GM12872 (cell line): ENCODE data around the gene LMNTD1.

Source experiments
- CTCF ChIP-seq: IDR thresholded peaks from 3 replicates; pipeline ENCODE4 v1.5.1; 2011; ENCODE audit warnings: low read depth, mild to moderate bottlenecking, low read length, moderate library complexity; ENCODE audit not compliant: insufficient read depth

LMNTD1 gene

GRCh38 chr12:25570418-25570817 is 17.3 kb upstream of the LMNTD1 start:
- no peak for TF ChIP-seq CTCF

DNA sequence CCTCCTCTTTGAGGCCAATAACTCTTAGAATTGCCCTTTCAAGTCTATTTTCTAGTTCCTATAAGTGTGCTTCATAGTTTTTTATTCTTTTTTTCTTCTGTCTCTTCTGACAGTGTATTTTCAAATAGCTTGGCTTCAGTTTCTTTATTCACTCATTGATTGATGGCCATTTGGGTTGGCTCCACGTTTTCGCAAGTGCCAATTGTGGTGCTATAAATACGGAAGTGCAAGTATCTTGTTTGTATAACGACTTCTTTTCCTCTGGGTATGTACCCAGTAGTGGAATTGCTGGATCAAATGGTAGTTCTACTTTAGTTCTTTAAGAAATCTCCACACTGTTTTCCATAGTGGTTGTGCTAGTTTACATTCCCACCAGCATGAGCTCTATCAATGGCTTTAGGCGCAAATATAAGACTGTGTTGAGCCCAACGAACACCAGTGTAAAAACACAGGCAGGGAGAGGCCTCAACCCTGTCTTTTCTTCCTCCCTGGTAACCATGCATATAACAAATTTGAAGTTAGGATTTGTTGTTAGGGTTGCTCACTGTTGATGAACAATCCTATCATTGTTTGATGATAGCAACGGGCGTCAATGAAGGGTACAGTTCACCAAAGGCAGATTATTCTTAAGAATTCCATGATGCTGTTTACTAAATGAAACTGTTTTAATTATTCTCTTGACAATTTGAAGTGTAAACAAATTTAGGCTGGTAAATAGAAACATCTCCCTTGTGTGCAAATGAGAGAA is 13.3 kb upstream of the LMNTD1 start:
- no peak for TF ChIP-seq CTCF

- no peak for TF ChIP-seq CTCF
Measured at GRCh38 chr12:25558586-25558985, 5.5 kb upstream of the LMNTD1 start.

DNA sequence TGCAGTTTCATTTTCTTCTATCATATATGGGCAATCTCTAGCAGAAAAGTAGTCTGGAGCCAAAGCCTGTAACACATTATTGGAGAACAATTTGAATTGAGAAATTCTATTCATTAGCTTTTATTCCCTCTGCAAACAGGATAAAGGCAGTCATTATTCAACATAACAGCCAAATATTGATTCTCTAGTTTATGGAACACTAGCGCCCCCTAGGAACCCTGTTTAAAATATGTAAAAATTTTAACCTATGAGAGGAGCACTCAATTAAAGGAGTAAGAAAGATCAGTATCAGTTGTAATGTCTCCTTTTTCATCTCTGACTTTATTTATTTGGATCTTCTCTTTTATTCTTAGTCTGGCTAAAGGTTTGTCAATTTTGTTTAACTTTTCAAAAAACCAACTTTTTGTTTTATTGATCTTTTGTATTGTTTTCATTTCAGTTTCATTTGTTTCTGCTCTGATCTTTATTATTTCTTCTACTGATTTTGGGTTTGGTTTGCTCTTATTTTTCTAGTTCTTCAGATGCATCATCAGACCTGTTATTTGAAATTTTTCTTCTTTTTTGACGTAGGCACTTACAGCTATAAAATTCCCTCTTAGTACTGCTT is 4.8 kb upstream of the LMNTD1 start:
- peak; percentile 34; the same call in 2 of the 3 replicates for TF ChIP-seq CTCF

DNA sequence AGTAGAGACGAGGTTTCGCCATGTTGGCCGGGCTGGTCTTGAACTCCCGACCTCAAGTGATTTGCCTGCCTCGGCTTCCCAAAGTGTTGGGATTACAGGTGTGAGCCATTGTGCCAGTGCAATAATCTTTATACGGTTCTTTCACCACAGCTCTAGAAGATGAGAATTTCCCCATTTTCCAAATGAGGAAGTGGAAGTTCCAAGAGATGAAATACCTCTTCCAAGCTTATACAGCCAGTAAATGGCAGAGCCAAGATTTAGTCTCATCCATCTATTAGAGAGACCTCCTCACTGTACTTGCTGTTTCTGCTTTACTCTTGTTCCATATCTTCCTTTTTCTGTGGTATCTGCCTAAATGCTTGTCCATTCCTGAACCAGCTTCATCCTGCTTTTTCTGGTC is 3.1 kb upstream of the LMNTD1 start:
- TF ChIP-seq CTCF = no peak

- TF ChIP-seq CTCF = no peak
Measured at GRCh38 chr12:25552681-25553080, 402 bp downstream of the LMNTD1 start.

DNA sequence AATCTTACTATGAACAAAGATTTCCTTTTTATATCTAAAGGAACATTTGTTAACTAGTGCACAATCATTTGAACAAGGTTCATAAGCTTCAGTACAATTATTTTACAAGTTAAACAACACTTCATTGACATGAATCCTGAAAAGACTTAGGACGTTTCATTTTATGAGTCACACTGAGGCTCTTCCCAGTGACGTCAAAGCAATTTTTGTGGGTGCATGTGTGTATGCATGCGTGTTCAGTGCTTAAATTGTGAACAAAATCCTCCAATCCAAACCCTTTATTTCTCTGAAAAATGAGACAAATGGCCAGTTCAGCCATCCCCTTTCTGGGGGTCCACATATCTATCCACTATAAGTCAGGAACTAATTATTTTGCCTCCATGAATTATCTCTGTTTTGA is 2.9 kb downstream of the LMNTD1 start:
- TF ChIP-seq CTCF = no peak
